ENCODE data around the gene HOATZ.

Gene HOATZ

GRCh38 chr11:111581341-111581740 lies 66.8 kb downstream of the HOATZ start:
- no peak for DNase-seq

GRCh38 chr11:111582163-111582562 lies 67.6 kb downstream of the HOATZ start:
- no peak for DNase-seq

GRCh38 chr11:111582881-111583280 lies 68.3 kb downstream of the HOATZ start:
- no peak for DNase-seq

- no peak for DNase-seq
These were observed 70.8 kb downstream of the HOATZ start for GRCh38 chr11:111585371-111585770.

- DNase-seq, result no peak
These were observed 71.8 kb downstream of the HOATZ start for GRCh38 chr11:111586388-111586831.

All from right kidney (tissue), 1 donor.